Osteoblast (primary cell): Measurements from ENCODE around the gene SLC22A5. TPM values are rescaled to one million over a fixed set of nuclear protein-coding genes. Genes with fewer than 3 reads are reported as not detected.

Experiments
- DNase-seq: peaks from one replicate; pipeline ENCODE4 v3.0.0; 2011; ENCODE audit warnings: low spot score, mixed read lengths; ENCODE audit not compliant: insufficient read length; ENCODE audit errors: missing footprints
- H2AFZ ChIP-seq: 2 replicates; pipeline ENCODE4 v1.6.0; 2011; ENCODE audit warnings: mild to moderate bottlenecking, low read length
- H3K27ac ChIP-seq: 2 replicates; pipeline ENCODE4 v1.5.1; 2011; ENCODE audit warnings: mild to moderate bottlenecking, low read depth, low read length, moderate library complexity
- H3K27me3 ChIP-seq: 2 replicates; pipeline ENCODE4 v1.6.0; 2012; ENCODE audit warnings: mild to moderate bottlenecking, control low read depth, inconsistent platforms, low read length, moderate library complexity; ENCODE audit not compliant: insufficient read depth
- H3K36me3 ChIP-seq: 2 replicates; pipeline ENCODE4 v1.5.1; 2011; ENCODE audit warnings: mild to moderate bottlenecking, low read length, control low read depth, moderate library complexity; ENCODE audit not compliant: insufficient read depth
- H3K4me1 ChIP-seq: 2 replicates; pipeline ENCODE4 v1.5.1; 2011; ENCODE audit warnings: mild to moderate bottlenecking, low read length, control low read depth, moderate library complexity; ENCODE audit not compliant: insufficient read depth
- H3K4me2 ChIP-seq: 2 replicates; pipeline ENCODE4 v1.6.0; 2011; ENCODE audit warnings: mild to moderate bottlenecking, low read length; ENCODE audit not compliant: insufficient read depth
- H3K4me3 ChIP-seq: fragments of 200-600 bp; sonication (generic); 3 replicates; pipeline ENCODE4 v1.5.1; 2012; ENCODE audit warnings: mild to moderate bottlenecking, low read length, inconsistent platforms; ENCODE audit not compliant: insufficient read depth
- H3K79me2 ChIP-seq: 2 replicates; pipeline ENCODE4 v1.6.0; 2012; ENCODE audit warnings: mild to moderate bottlenecking, low read length, control low read depth, inconsistent platforms; ENCODE audit not compliant: insufficient read depth
- H3K9me3 ChIP-seq: 2 replicates; pipeline ENCODE4 v1.5.1; 2011; ENCODE audit warnings: low read depth, low read length, control low read depth
- H4K20me1 ChIP-seq: 2 replicates; pipeline ENCODE4 v1.6.0; 2012; ENCODE audit warnings: mild to moderate bottlenecking, low read length, control low read depth; ENCODE audit not compliant: insufficient read depth
- total RNA-seq: library from RNA; depleted of rRNA; stranded (reverse); fragments of >200 nt; gene quantifications from 2 replicates; pipeline ENCODE4 v1.2.3, GENCODE V29; 2012
- TF ChIP-seq, protein P1 (sequence below): IDR thresholded peaks from 2 replicates; pipeline ENCODE4 v1.5.1; 2011; ENCODE audit warnings: mild to moderate bottlenecking, low read depth, low read length, moderate library complexity; ENCODE audit errors: extremely low read depth

Gene SLC22A5
- total RNA-seq, 1 donor = 5.4 TPM

DNA sequence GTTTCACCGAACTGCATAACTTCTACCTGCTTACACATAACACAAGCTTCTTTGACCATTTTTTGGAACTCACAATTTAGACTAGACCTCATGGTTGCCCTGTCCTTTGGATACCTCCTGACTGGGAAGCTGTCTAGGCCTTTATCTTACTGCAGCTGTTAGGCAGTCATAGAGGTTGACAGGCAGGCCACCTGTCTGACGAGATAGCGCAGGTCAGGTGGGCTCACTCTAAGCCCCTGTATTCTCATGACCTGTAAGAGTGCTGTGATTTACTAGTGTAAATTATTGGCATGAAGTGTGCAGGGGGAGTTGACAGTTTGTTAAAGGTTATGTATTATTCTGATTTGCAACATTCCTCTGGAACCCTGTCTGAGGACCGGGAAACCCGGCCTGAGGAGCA lies 46.3 kb upstream of the SLC22A5 start:
- Histone ChIP-seq H3K79me2 (no peaks in the 10 kb centered on the region), H2AFZ (no peak overlapping the region), H3K27me3 (no peaks in the 10 kb centered on the region), H3K4me1 (peaks cover 6% of the 10 kb centered on the region), H3K4me3 (no peak overlapping the region), H3K9me3 (no peaks in the 10 kb centered on the region), H3K27ac (no peak overlapping the region), H3K4me2 (no peak overlapping the region), H4K20me1 (peaks cover 4% of the 10 kb centered on the region), H3K36me3 (peaks cover 4% of the 10 kb centered on the region)
- TF ChIP-seq, protein P1, sequence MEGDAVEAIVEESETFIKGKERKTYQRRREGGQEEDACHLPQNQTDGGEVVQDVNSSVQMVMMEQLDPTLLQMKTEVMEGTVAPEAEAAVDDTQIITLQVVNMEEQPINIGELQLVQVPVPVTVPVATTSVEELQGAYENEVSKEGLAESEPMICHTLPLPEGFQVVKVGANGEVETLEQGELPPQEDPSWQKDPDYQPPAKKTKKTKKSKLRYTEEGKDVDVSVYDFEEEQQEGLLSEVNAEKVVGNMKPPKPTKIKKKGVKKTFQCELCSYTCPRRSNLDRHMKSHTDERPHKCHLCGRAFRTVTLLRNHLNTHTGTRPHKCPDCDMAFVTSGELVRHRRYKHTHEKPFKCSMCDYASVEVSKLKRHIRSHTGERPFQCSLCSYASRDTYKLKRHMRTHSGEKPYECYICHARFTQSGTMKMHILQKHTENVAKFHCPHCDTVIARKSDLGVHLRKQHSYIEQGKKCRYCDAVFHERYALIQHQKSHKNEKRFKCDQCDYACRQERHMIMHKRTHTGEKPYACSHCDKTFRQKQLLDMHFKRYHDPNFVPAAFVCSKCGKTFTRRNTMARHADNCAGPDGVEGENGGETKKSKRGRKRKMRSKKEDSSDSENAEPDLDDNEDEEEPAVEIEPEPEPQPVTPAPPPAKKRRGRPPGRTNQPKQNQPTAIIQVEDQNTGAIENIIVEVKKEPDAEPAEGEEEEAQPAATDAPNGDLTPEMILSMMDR = no peak
- no peak for DNase-seq

DNA sequence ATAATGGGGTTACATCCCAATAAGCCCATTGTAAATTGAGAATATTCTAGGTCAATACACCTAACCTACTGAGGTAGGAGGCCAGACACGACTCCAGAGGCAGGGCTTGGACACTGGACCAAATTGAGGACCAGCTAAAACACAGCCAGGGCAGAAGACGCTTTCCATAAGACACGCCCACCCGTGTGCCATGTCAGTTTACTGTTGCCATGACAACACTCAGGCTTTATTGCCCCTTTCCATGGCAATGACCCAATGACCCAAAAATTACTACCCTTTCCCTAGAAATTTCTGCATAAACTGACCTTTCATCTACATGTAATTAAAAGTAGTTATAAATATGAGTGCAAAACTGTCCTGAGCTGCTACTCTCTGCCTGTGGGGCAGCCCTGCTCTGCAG lies 43.8 kb upstream of the SLC22A5 start:
- Histone ChIP-seq H3K4me1 (no peaks in the 10 kb centered on the region), H3K36me3 (peaks cover 9% of the 10 kb centered on the region), H3K4me3 (no peak overlapping the region), H3K27me3 (no peaks in the 10 kb centered on the region), H3K27ac (no peak overlapping the region), H3K79me2 (no peaks in the 10 kb centered on the region), H4K20me1 (no peaks in the 10 kb centered on the region), H3K9me3 (no peaks in the 10 kb centered on the region), H3K4me2 (no peak overlapping the region), H2AFZ (no peak overlapping the region)
- TF ChIP-seq, protein P1 = no peak
- no peak for DNase-seq

DNA sequence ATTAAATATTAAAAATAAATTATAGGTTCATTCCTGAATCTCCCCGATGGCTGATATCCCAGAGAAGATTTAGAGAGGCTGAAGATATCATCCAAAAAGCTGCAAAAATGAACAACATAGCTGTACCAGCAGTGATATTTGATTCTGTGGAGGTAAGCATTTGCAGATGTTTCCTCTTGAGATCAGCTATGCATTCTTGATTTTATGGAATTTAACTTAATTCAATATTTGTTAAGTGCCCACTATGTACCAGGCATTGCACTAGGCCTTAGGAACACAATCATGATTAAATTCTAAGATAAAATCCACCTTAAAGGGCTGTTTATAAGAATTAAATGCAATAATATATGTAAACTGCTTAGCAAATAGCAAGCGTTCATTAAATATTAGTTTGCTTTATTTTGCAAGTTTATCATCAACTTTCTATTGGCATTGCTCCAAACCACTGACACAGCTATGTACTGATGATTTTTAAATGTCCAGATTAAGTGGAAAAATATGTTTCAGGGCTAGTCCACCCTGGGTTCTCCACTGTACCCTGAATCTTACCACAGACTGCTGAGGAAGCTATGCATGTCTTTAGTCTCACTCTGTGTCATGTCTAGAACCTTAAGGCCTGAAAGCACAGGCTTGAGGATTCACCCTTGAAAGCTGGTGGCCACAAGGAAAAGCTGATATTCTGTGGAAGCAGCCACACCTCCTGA lies 42.1 kb upstream of the SLC22A5 start:
- no peaks in the 10 kb centered on the region for H3K27me3 ChIP-seq
- no peak overlapping the region for H3K4me3 ChIP-seq
- peaks cover 11% of the 10 kb centered on the region for H3K36me3 ChIP-seq
- H3K4me1 ChIP-seq = no peaks in the 10 kb centered on the region
- H3K27ac ChIP-seq = no peak overlapping the region
- no peak overlapping the region for H2AFZ ChIP-seq
- no peaks in the 10 kb centered on the region for H4K20me1 ChIP-seq
- H3K79me2 ChIP-seq = no peaks in the 10 kb centered on the region
- H3K9me3 ChIP-seq = no peaks in the 10 kb centered on the region
- TF ChIP-seq, protein P1 = no peak
- H3K4me2 ChIP-seq = no peak overlapping the region
- no peak for DNase-seq

DNA sequence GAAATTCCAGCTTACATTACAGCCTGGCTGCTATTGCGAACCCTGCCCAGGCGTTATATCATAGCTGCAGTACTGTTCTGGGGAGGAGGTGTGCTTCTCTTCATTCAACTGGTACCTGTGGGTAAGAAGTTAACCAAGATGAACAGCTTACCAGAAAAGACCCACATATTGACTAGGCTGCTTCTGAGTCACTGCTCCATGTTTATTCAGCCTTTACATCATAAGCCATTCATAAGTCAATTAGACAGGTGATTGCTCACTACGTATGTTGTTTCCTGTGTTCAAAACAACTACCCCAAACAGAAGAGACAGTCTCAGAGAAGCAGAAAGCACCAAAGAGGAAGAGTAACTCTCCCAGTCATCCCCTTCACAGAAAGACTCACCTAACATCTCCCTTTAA lies 34.7 kb upstream of the SLC22A5 start:
- no peak for DNase-seq
- Histone ChIP-seq H4K20me1 (no peaks in the 10 kb centered on the region), H3K4me2 (no peak overlapping the region), H3K79me2 (no peaks in the 10 kb centered on the region), H3K36me3 (peaks cover 23% of the 10 kb centered on the region), H3K4me1 (no peaks in the 10 kb centered on the region), H3K9me3 (no peaks in the 10 kb centered on the region), H3K27ac (no peak overlapping the region), H2AFZ (no peak overlapping the region), H3K4me3 (no peak overlapping the region), H3K27me3 (no peaks in the 10 kb centered on the region)
- TF ChIP-seq, protein P1 = no peak
